SK-N-SH (cell line): ENCODE results near the gene KIF16B. TPM values are rescaled to one million over a fixed set of nuclear protein-coding genes. Genes with fewer than 3 reads are reported as not detected.

Source experiments
- CTCF ChIA-PET: fragments of 300-600, 350-600 bp; formaldehyde crosslinking; extraction: SDS; loops from one replicate; lab custom pipeline; 2021; lab: Yijun Ruan, JAX
- POLR2A ChIA-PET: fragments of 350-600 bp; sonication (Branson Sonifier 250); formaldehyde crosslinking; extraction: SDS; loops from one replicate; lab custom pipeline; 2020; ENCODE audit warnings: antibody characterized with exemption, inconsistent platforms; lab: Yijun Ruan, JAX
- DNase-seq: peaks from one replicate; pipeline ENCODE4 v3.0.0; 2012
- H2AFZ ChIP-seq: fragments of 200-600 bp; sonication (generic); 2 replicates; pipeline ENCODE4 v1.8.1; 2016; ENCODE audit warnings: antibody characterized with exemption, mild to moderate bottlenecking, low read depth
- H3F3A ChIP-seq: fragments of 200-600 bp; sonication (generic); replicated peaks from 2 replicates; pipeline ENCODE3; 2016; ENCODE audit warnings: antibody characterized with exemption, mild to moderate bottlenecking; ENCODE audit not compliant: insufficient read depth
- H3K27ac ChIP-seq, 2 experiments: fragments of 200-500 bp in 1 of 2; fragments of 200-600 bp in 1 of 2; sonication (Bioruptor generic) in 1 of 2; sonication (generic), shearing (Covaris generic) in 1 of 2; 2 replicates each; pipeline versions ENCODE4 v1.5.1 to v1.6.1; 2014 to 2016; ENCODE audit warnings: low read depth in 2 of 2, inconsistent platforms in 1 of 2, low read length in 1 of 2, mild to moderate bottlenecking in 1 of 2, mixed read lengths in 1 of 2
- H3K27me3 ChIP-seq: fragments of 200-600 bp; sonication (generic), shearing (Covaris generic); 2 replicates; pipeline ENCODE4 v1.6.1; 2016; ENCODE audit warnings: mixed run types; ENCODE audit not compliant: insufficient read depth
- H3K36me3 ChIP-seq, 2 experiments: fragments of 200-500 bp in 1 of 2; fragments of 200-600 bp in 1 of 2; sonication (Bioruptor generic) in 1 of 2; sonication (generic) in 1 of 2; replicated peaks in 1 of 2; 2 replicates each; pipeline versions ENCODE3 to v1.5.1; 2014 to 2016; ENCODE audit warnings: low read length in 1 of 2, mild to moderate bottlenecking in 1 of 2; ENCODE audit not compliant: insufficient read depth in 2 of 2, control insufficient read depth in 1 of 2
- H3K4me1 ChIP-seq, 2 experiments: fragments of 200-500 bp in 1 of 2; fragments of 200-600 bp in 1 of 2; sonication (Bioruptor generic) in 1 of 2; sonication (generic), shearing (Covaris generic) in 1 of 2; 2 replicates each; pipeline versions ENCODE4 v1.5.1 to v1.6.1; 2014 to 2016; ENCODE audit warnings: low read depth in 1 of 2, low read length in 1 of 2, mixed run types in 1 of 2; ENCODE audit not compliant: insufficient read depth in 2 of 2, control insufficient read depth in 1 of 2
- H3K4me2 ChIP-seq: fragments of 200-600 bp; sonication (generic), shearing (Covaris generic); 2 replicates; pipeline ENCODE4 v1.6.1; 2017; ENCODE audit warnings: mixed run types
- H3K4me3 ChIP-seq, 2 experiments: fragments of 200-500 bp in 1 of 2; fragments of 200-600 bp in 1 of 2; sonication (Bioruptor generic) in 1 of 2; sonication (generic), shearing (Covaris generic) in 1 of 2; 2 replicates each; pipeline versions ENCODE4 v1.5.1 to v1.8.1; 2014 to 2016; ENCODE audit warnings: low read depth in 2 of 2, inconsistent platforms in 1 of 2, low read length in 1 of 2, mild to moderate bottlenecking in 1 of 2, mixed read lengths in 1 of 2, moderate library complexity in 1 of 2
- H3K79me2 ChIP-seq: fragments of 200-600 bp; sonication (generic); 2 replicates; pipeline ENCODE4 v1.8.1; 2017; ENCODE audit warnings: mild to moderate bottlenecking; ENCODE audit not compliant: insufficient read depth
- H3K9ac ChIP-seq: fragments of 200-600 bp; sonication (generic); 2 replicates; pipeline ENCODE4 v1.6.1; 2017; ENCODE audit warnings: mixed run types
- H3K9me2 ChIP-seq: fragments of 200-600 bp; sonication (generic); 2 replicates; pipeline ENCODE4 v1.6.1; 2017; ENCODE audit warnings: mixed run types
- H3K9me3 ChIP-seq: fragments of 200-600 bp; sonication (generic); 2 replicates; pipeline ENCODE4 v1.6.1; 2017; ENCODE audit warnings: mixed run types, mild to moderate bottlenecking, moderate library complexity
- H4K20me1 ChIP-seq: fragments of 200-600 bp; sonication (generic); 2 replicates; pipeline ENCODE4 v1.6.1; 2017; ENCODE audit warnings: mild to moderate bottlenecking, mixed run types; ENCODE audit not compliant: insufficient read depth
- CHD2 ChIP-seq: fragments of 150-350 bp; IDR thresholded peaks from 2 replicates; pipeline ENCODE4 v1.6.1; 2018; ENCODE audit warnings: low read length; ENCODE audit not compliant: partially characterized antibody
- EZH2phosphoT487 ChIP-seq: fragments of 200-600 bp; sonication (generic); IDR thresholded peaks from 2 replicates; pipeline ENCODE4 v1.6.1; 2017; ENCODE audit warnings: low read depth, mixed run types, mild to moderate bottlenecking, antibody characterized with exemption, moderate library complexity, borderline replicate concordance
- FOSL2 ChIP-seq: IDR thresholded peaks from 2 replicates; pipeline ENCODE4 v1.4.0; 2012; ENCODE audit warnings: low read depth, mild to moderate bottlenecking, moderate library complexity, borderline replicate concordance
- FOXJ3 ChIP-seq: sonication (generic); formaldehyde crosslinking; IDR thresholded peaks from 2 replicates; pipeline ENCODE4 v1.5.1; 2020; ENCODE audit warnings: mild to moderate bottlenecking, missing genetic modification reagents
- FOXM1 ChIP-seq: IDR thresholded peaks from 2 replicates; pipeline ENCODE4 v1.4.0; 2012; ENCODE audit warnings: low read depth, mild to moderate bottlenecking
- MAX ChIP-seq: IDR thresholded peaks from 2 replicates; pipeline ENCODE4 v1.4.0; 2012; ENCODE audit warnings: low read depth
- NRF1 ChIP-seq: IDR thresholded peaks from 2 replicates; pipeline ENCODE4 v1.6.1; 2012; ENCODE audit warnings: low read depth, mild to moderate bottlenecking, low read length
- PBX3 ChIP-seq: IDR thresholded peaks from 2 replicates; pipeline ENCODE4; 2012
- POLR2AphosphoS5 ChIP-seq: IDR thresholded peaks from 2 replicates; pipeline ENCODE4 v1.6.1; 2012; ENCODE audit warnings: low read depth, low read length
- RAD21 ChIP-seq: IDR thresholded peaks from 2 replicates; pipeline ENCODE4 v1.6.1; 2012; ENCODE audit warnings: mild to moderate bottlenecking, low read length
- RXRA ChIP-seq: IDR thresholded peaks from 2 replicates; pipeline ENCODE4 v1.4.0; 2012; ENCODE audit warnings: low read depth, mild to moderate bottlenecking, borderline replicate concordance
- SIN3A ChIP-seq: IDR thresholded peaks from 2 replicates; pipeline ENCODE4 v1.6.1; 2012; ENCODE audit warnings: low read depth, mild to moderate bottlenecking, low read length, moderate library complexity, borderline replicate concordance
- TEAD4 ChIP-seq: IDR thresholded peaks from 2 replicates; pipeline ENCODE4 v1.4.0; 2012; ENCODE audit warnings: mild to moderate bottlenecking, borderline replicate concordance; ENCODE audit not compliant: insufficient read depth
- YY1 ChIP-seq: IDR thresholded peaks from 2 replicates; pipeline ENCODE4 v1.4.0; 2012; ENCODE audit warnings: low read depth, mild to moderate bottlenecking
- WGBS: methylation state at CpG from one replicate; pipeline ENCODE4 v1.1.6; 2017; ENCODE audit warnings: low lambda C conversion rate; 5-methylcytosine and 5-hydroxymethylcytosine counted together
- polyA plus RNA-seq, 3 experiments: library from polyadenylated mRNA; depleted of rRNA; stranded (reverse); fragments of >200 nt; gene quantifications; 2 replicates each; pipeline ENCODE4 v1.2.3, GENCODE V29; 2012
- TF ChIP-seq, protein P1 (sequence below): fragments of 200-600 bp; sonication (generic); IDR thresholded peaks from 2 replicates; pipeline ENCODE4 v1.6.1; 2017; ENCODE audit warnings: antibody characterized with exemption, mild to moderate bottlenecking, moderate library complexity
- TF ChIP-seq, protein P2 (sequence below): IDR thresholded peaks from 2 replicates; pipeline ENCODE4 v1.6.1; 2012; ENCODE audit warnings: mild to moderate bottlenecking, low read depth, low read length, moderate library complexity

The KIF16B gene
- polyA plus RNA-seq, 1 of the 3 experiments (the other 2 are of a cell fraction) = 3.3 TPM

- H3K4me1 ChIP-seq = no peaks in the 10 kb centered on the region
- H3K9ac ChIP-seq = no peak overlapping the region
- no peaks in the 10 kb centered on the region for H3K9me3 ChIP-seq
- DNase-seq = no peak
- TF ChIP-seq PBX3 = no peak
- TF ChIP-seq, protein P1, sequence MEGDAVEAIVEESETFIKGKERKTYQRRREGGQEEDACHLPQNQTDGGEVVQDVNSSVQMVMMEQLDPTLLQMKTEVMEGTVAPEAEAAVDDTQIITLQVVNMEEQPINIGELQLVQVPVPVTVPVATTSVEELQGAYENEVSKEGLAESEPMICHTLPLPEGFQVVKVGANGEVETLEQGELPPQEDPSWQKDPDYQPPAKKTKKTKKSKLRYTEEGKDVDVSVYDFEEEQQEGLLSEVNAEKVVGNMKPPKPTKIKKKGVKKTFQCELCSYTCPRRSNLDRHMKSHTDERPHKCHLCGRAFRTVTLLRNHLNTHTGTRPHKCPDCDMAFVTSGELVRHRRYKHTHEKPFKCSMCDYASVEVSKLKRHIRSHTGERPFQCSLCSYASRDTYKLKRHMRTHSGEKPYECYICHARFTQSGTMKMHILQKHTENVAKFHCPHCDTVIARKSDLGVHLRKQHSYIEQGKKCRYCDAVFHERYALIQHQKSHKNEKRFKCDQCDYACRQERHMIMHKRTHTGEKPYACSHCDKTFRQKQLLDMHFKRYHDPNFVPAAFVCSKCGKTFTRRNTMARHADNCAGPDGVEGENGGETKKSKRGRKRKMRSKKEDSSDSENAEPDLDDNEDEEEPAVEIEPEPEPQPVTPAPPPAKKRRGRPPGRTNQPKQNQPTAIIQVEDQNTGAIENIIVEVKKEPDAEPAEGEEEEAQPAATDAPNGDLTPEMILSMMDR = no peak
- no peak for TF ChIP-seq POLR2AphosphoS5
- no peak for TF ChIP-seq TEAD4
- TF ChIP-seq MAX = no peak
- no peak for TF ChIP-seq FOXJ3 (CRISPR knock-in tag)
- TF ChIP-seq, protein P2, sequence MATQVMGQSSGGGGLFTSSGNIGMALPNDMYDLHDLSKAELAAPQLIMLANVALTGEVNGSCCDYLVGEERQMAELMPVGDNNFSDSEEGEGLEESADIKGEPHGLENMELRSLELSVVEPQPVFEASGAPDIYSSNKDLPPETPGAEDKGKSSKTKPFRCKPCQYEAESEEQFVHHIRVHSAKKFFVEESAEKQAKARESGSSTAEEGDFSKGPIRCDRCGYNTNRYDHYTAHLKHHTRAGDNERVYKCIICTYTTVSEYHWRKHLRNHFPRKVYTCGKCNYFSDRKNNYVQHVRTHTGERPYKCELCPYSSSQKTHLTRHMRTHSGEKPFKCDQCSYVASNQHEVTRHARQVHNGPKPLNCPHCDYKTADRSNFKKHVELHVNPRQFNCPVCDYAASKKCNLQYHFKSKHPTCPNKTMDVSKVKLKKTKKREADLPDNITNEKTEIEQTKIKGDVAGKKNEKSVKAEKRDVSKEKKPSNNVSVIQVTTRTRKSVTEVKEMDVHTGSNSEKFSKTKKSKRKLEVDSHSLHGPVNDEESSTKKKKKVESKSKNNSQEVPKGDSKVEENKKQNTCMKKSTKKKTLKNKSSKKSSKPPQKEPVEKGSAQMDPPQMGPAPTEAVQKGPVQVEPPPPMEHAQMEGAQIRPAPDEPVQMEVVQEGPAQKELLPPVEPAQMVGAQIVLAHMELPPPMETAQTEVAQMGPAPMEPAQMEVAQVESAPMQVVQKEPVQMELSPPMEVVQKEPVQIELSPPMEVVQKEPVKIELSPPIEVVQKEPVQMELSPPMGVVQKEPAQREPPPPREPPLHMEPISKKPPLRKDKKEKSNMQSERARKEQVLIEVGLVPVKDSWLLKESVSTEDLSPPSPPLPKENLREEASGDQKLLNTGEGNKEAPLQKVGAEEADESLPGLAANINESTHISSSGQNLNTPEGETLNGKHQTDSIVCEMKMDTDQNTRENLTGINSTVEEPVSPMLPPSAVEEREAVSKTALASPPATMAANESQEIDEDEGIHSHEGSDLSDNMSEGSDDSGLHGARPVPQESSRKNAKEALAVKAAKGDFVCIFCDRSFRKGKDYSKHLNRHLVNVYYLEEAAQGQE = no peak
- no peak for TF ChIP-seq RAD21
- TF ChIP-seq FOXM1 = no peak
- TF ChIP-seq NRF1 = no peak
- no peak for TF ChIP-seq SIN3A
- no peak for TF ChIP-seq EZH2phosphoT487
- no peak for TF ChIP-seq YY1
- no peak for TF ChIP-seq CHD2
- TF ChIP-seq RXRA = no peak
- TF ChIP-seq FOSL2 = no peak
- WGBS = 75% methylated on average over 5 of the region's 5 CpGs
- no peaks in the 10 kb centered on the region for H3F3A ChIP-seq
- no peak overlapping the region for H2AFZ ChIP-seq
- ChIA-PET POLR2A (no interaction called here), CTCF (interaction anchor here (1.0 kb wide), 1 partner anchor 16 kb away, joined by 4 read pairs; no protein-coding TSS in a partner anchor)
- no peaks in the 10 kb centered on the region for H3K36me3 ChIP-seq
- no peaks in the 10 kb centered on the region for H3K9me2 ChIP-seq
- no peak overlapping the region for H3K4me3 ChIP-seq
- no peaks in the 10 kb centered on the region for H3K79me2 ChIP-seq
- H3K27me3 ChIP-seq = no peaks in the 10 kb centered on the region
- no peaks in the 10 kb centered on the region for H4K20me1 ChIP-seq
- H3K4me2 ChIP-seq = no peak overlapping the region
- no peak overlapping the region for H3K27ac ChIP-seq
These were observed 277.7 kb downstream of the KIF16B start for GRCh38 chr20:16295534-16295933.
